H9 (cell line): ENCODE results near the gene PIGS. TPM values are rescaled to one million over a fixed set of nuclear protein-coding genes. Genes with fewer than 3 reads are reported as not detected.

Experiments
- DNase-seq: peaks from one replicate; pipeline ENCODE4 v3.0.0-alpha.2; 2017
- H2AFZ ChIP-seq: one replicate; pipeline ENCODE4 v1.6.1; 2013; ENCODE audit warnings: mild to moderate bottlenecking, low read length, control low read depth, moderate library complexity
- H2AK5ac ChIP-seq: 2 replicates; pipeline ENCODE4 v1.6.1; 2013; ENCODE audit warnings: low read length, control low read depth, mixed read lengths; ENCODE audit not compliant: insufficient read length
- H2BK120ac ChIP-seq: one replicate; pipeline ENCODE4 v1.6.1; 2013; ENCODE audit warnings: low read depth, mild to moderate bottlenecking, low read length, control low read depth, inconsistent platforms; ENCODE audit not compliant: poor library complexity, severe bottlenecking
- H2BK12ac ChIP-seq: 2 replicates; pipeline ENCODE4 v1.6.1; 2013; ENCODE audit warnings: low read length, control low read depth, mixed read lengths, low read depth; ENCODE audit not compliant: insufficient read length
- H2BK15ac ChIP-seq: 2 replicates; pipeline ENCODE4 v1.6.1; 2013; ENCODE audit warnings: low read depth, low read length, control low read depth
- H2BK20ac ChIP-seq: one replicate; pipeline ENCODE4 v1.6.1; 2013; ENCODE audit warnings: low read depth, mild to moderate bottlenecking, low read length, control low read depth, inconsistent platforms; ENCODE audit not compliant: poor library complexity, severe bottlenecking
- H2BK5ac ChIP-seq: 2 replicates; pipeline ENCODE4 v1.6.1; 2013; ENCODE audit warnings: low read length, control low read depth, mixed read lengths; ENCODE audit not compliant: insufficient read length
- H3K14ac ChIP-seq: 2 replicates; pipeline ENCODE4 v1.6.1; 2013; ENCODE audit warnings: low read length, control low read depth; ENCODE audit not compliant: insufficient read depth
- H3K18ac ChIP-seq: 2 replicates; pipeline ENCODE4 v1.6.1; 2013; ENCODE audit warnings: low read depth, mild to moderate bottlenecking, mixed read lengths, low read length, control low read depth; ENCODE audit not compliant: insufficient read length
- H3K23ac ChIP-seq: 2 replicates; pipeline ENCODE4 v1.6.1; 2013; ENCODE audit warnings: low read length, control low read depth, mixed read lengths, low read depth; ENCODE audit not compliant: insufficient read length
- H3K23me2 ChIP-seq: 2 replicates; pipeline ENCODE4 v1.6.1; 2013; ENCODE audit warnings: low read depth, mild to moderate bottlenecking, mixed read lengths, low read length, control low read depth; ENCODE audit not compliant: insufficient read length, poor library complexity, severe bottlenecking
- H3K27ac ChIP-seq: 2 replicates; pipeline ENCODE4 v1.5.1; 2013; ENCODE audit warnings: low read length, control low read depth, mixed read lengths, low read depth; ENCODE audit not compliant: insufficient read length
- H3K27me3 ChIP-seq: 2 replicates; pipeline ENCODE4 v1.6.1; 2013; ENCODE audit warnings: low read length, control low read depth, inconsistent platforms; ENCODE audit not compliant: insufficient read depth
- H3K4ac ChIP-seq: 2 replicates; pipeline ENCODE4 v1.6.1; 2013; ENCODE audit warnings: low read depth, mild to moderate bottlenecking, control low read depth, inconsistent platforms, low read length, moderate library complexity
- H3K4me1 ChIP-seq: 2 replicates; pipeline ENCODE4 v1.6.1; 2013; ENCODE audit warnings: low read length, control low read depth, inconsistent platforms; ENCODE audit not compliant: insufficient read depth
- H3K4me2 ChIP-seq: 2 replicates; pipeline ENCODE4 v1.6.1; 2013; ENCODE audit warnings: low read length, control low read depth, mixed read lengths; ENCODE audit not compliant: insufficient read length, insufficient read depth
- H3K56ac ChIP-seq: 2 replicates; pipeline ENCODE4 v1.6.1; 2013; ENCODE audit warnings: low read depth, mild to moderate bottlenecking, mixed read lengths, low read length, control low read depth; ENCODE audit not compliant: insufficient read length
- H3K79me1 ChIP-seq: 2 replicates; pipeline ENCODE4 v1.6.1; 2013; ENCODE audit warnings: low read depth, mild to moderate bottlenecking, moderate library complexity, low read length, control low read depth, inconsistent platforms; ENCODE audit not compliant: insufficient read depth, poor library complexity, severe bottlenecking
- H3K79me2 ChIP-seq: 2 replicates; pipeline ENCODE4 v1.6.1; 2013; ENCODE audit warnings: low read length, control low read depth, inconsistent platforms; ENCODE audit not compliant: insufficient read depth
- H3K9ac ChIP-seq: 2 replicates; pipeline ENCODE4 v1.6.1; 2013; ENCODE audit warnings: low read length, control low read depth, mixed read lengths; ENCODE audit not compliant: insufficient read length; ENCODE audit errors: extremely low read depth
- H3K9me3 ChIP-seq: one replicate; pipeline ENCODE4 v1.6.1; 2013; ENCODE audit warnings: low read depth, low read length, inconsistent platforms; ENCODE audit not compliant: control insufficient read depth
- H3T11ph ChIP-seq: one replicate; pipeline ENCODE4 v1.6.1; 2013; ENCODE audit warnings: mild to moderate bottlenecking, low read length, control low read depth, inconsistent platforms
- H4K20me1 ChIP-seq: one replicate; pipeline ENCODE4 v1.6.1; 2013; ENCODE audit not compliant: control insufficient read depth, insufficient read length, insufficient read depth
- H4K5ac ChIP-seq: 2 replicates; pipeline ENCODE4 v1.6.1; 2013; ENCODE audit warnings: low read depth, mild to moderate bottlenecking, mixed read lengths, low read length, control low read depth; ENCODE audit not compliant: insufficient read length
- H4K8ac ChIP-seq: replicated peaks from 2 replicates; pipeline ENCODE4 v1.6.1; 2013; ENCODE audit warnings: low read length, control low read depth, mixed read lengths, low read depth; ENCODE audit not compliant: insufficient read length
- H4K91ac ChIP-seq: 2 replicates; pipeline ENCODE4 v1.6.1; 2013; ENCODE audit warnings: low read depth, mild to moderate bottlenecking, moderate library complexity, mixed read lengths, low read length, control low read depth; ENCODE audit not compliant: insufficient read length
- H3K27ac Mint-ChIP-seq, 3 experiments: 2 replicates in 2 of 3; 3 replicates in 1 of 3; pipeline ENCODE4 v1.8.0; 2020 to 2021; ENCODE audit warnings: mixed read lengths in 3 of 3, mild to moderate bottlenecking in 1 of 3, moderate library complexity in 1 of 3
- H3K27me3 Mint-ChIP-seq: 2 replicates; pipeline ENCODE4 v1.8.0; 2021; ENCODE audit warnings: low read depth, mild to moderate bottlenecking, moderate library complexity, mixed read lengths
- H3K36me3 Mint-ChIP-seq, 3 experiments: 2 replicates in 2 of 3; 3 replicates in 1 of 3; pipeline ENCODE4 v1.8.0; 2020 to 2021; ENCODE audit warnings: low read depth in 3 of 3, mixed read lengths in 3 of 3; ENCODE audit not compliant: insufficient read depth in 1 of 3
- H3K4me1 Mint-ChIP-seq, 2 experiments: 2 replicates each; pipeline ENCODE4 v1.8.0; 2020; ENCODE audit warnings: mixed read lengths in 2 of 2
- H3K4me3 Mint-ChIP-seq, 2 experiments: 2 replicates in 1 of 2; 3 replicates in 1 of 2; pipeline ENCODE4 v1.8.0; 2020 to 2021; ENCODE audit warnings: mild to moderate bottlenecking in 2 of 2, mixed read lengths in 2 of 2, moderate library complexity in 1 of 2
- H3K9me3 Mint-ChIP-seq, 2 experiments: 2 replicates in 1 of 2; 3 replicates in 1 of 2; pipeline ENCODE4 v1.8.0; 2020; ENCODE audit warnings: mild to moderate bottlenecking in 2 of 2, mixed read lengths in 2 of 2, moderate library complexity in 1 of 2
- WGBS: extraction: QIAGEN DNeasy Blood & Tissue Kit; methylation state at CpG from one replicate; pipeline ENCODE4 v1.1.7; 2013; ENCODE audit warnings: missing lambda C conversion rate, low lambda C conversion rate, mixed read lengths; ENCODE audit not compliant: insufficient read length; ENCODE audit errors: extremely low coverage; 5-methylcytosine and 5-hydroxymethylcytosine counted together
- total RNA-seq: library from RNA; stranded (reverse); gene quantifications from 2 replicates; pipeline ENCODE4 v1.2.1, GENCODE V29; 2021
- TF ChIP-seq, protein P1 (sequence below): fragments of 200-600 bp; sonication (generic); conservative IDR thresholded peaks from 3 replicates; pipeline ENCODE4 v1.8.0; 2021; ENCODE audit warnings: antibody characterized with exemption, mild to moderate bottlenecking

The PIGS gene
- total RNA-seq, 1 experiment from 2014 or later = 45.8 TPM

DNA sequence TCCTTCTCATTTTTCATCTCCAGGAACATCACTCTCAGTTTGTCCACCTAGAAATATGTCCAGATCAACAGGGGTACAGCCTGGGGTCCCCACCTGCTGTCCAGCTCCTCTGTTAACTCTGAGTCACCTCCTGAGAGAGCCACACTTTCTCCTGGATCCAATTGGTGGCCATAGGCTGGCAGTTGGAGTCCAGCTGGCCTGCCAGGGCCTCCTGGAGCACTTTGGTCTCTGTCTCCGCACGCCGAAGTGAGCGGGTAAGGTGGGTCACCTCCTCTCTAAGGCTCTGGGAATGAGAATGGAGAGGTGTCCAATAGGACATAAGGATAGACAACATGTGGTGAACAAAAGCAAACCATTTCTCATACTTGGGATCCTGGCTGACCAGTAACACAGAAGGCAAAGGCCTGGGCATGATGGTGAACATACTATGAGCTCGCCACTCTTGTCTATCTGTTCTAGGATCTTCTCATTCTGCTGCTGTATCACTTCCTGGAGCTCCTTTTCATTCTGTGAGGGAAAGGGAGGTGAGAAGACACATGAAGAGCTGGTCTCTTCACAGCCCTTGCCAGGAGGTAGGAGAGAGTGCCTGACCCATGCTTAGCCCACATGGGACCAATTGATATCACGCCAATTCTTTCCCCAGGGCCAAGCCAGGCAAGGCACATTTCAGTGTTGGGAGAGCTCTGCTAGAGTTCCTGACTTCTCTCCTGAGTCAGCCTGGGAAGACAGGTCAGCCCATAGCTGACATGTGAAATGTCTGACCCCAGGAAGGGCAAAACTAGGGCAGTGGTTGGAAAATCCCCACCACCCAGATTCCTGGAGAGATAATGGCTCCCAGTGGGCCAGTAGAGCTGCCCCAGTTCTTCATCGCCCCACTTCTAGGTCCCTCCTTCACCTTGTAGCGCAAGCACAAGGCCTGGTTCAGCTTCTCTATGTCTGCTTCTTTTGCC, 7.2 kb upstream of the PIGS start:
- Histone ChIP-seq H3K79me1 (no peaks in the 10 kb centered on the region), H3K9ac (no peak overlapping the region), H3K79me2 (no peaks in the 10 kb centered on the region), H4K91ac (no peak overlapping the region), H3K27me3 (no peaks in the 10 kb centered on the region), H4K20me1 (peaks cover 2% of the 10 kb centered on the region), H3K56ac (no peak overlapping the region), H2AFZ (no peak overlapping the region), H2BK20ac (no peak overlapping the region), H3K14ac (no peak overlapping the region), H3K18ac (no peak overlapping the region), H3K23ac (no peak overlapping the region), H2BK120ac (no peak overlapping the region), H2AK5ac (no peak overlapping the region), H3K27ac (no peak overlapping the region), H4K5ac (no peak overlapping the region), H3K4me1 (no peaks in the 10 kb centered on the region), H3T11ph (no peak overlapping the region), H3K9me3 (no peaks in the 10 kb centered on the region), H4K8ac (no peak overlapping the region), H3K4ac (no peak overlapping the region), H2BK15ac (no peak overlapping the region), H2BK12ac (no peak overlapping the region), H2BK5ac (no peak overlapping the region), H3K23me2 (no peaks in the 10 kb centered on the region), H3K4me2 (no peak overlapping the region)
- TF ChIP-seq, protein P1, sequence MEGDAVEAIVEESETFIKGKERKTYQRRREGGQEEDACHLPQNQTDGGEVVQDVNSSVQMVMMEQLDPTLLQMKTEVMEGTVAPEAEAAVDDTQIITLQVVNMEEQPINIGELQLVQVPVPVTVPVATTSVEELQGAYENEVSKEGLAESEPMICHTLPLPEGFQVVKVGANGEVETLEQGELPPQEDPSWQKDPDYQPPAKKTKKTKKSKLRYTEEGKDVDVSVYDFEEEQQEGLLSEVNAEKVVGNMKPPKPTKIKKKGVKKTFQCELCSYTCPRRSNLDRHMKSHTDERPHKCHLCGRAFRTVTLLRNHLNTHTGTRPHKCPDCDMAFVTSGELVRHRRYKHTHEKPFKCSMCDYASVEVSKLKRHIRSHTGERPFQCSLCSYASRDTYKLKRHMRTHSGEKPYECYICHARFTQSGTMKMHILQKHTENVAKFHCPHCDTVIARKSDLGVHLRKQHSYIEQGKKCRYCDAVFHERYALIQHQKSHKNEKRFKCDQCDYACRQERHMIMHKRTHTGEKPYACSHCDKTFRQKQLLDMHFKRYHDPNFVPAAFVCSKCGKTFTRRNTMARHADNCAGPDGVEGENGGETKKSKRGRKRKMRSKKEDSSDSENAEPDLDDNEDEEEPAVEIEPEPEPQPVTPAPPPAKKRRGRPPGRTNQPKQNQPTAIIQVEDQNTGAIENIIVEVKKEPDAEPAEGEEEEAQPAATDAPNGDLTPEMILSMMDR = no peak
- DNase-seq = no peak
- no peak overlapping the region for H3K27ac Mint-ChIP-seq
- H3K27me3 Mint-ChIP-seq = no peaks in the 10 kb centered on the region
- H3K4me1 Mint-ChIP-seq = peaks cover 12 to 15% of the 10 kb centered on the region in 2 experiments
- WGBS = no CpG with 5 or more reads among the region's 8 CpGs
- H3K4me3 Mint-ChIP-seq = no peak overlapping the region
- H3K9me3 Mint-ChIP-seq = no peaks in the 10 kb centered on the region
- peaks cover 27 to 53% (median 49%) of the 10 kb centered on the region in 3 experiments; a peak in 6 of 7 replicates for H3K36me3 Mint-ChIP-seq
